Kidney (tissue), 14 donors: ENCODE data around the gene UNC45A. TPM values are rescaled to one million over a fixed set of nuclear protein-coding genes. Genes with fewer than 3 reads are reported as not detected.
"Not testable (repeated sequence)": the region's sequence is repeated elsewhere in the genome, so short reads cannot be mapped to it uniquely, and the experiment has no call there.

Experiments used
- DNase-seq, 5 donors: peaks; one replicate each; pipeline ENCODE4 v3.0.0-alpha.2; 2013 to 2020
- FAIRE-seq: peaks from 2 replicates; lab custom pipeline; 2012; peaks lifted over from hg19 to GRCh38; lab: Jason Lieb, UNC
- H3K27ac ChIP-seq, 2 donors: one replicate each; pipeline ENCODE4 v1.7.0; 2013; ENCODE audit warnings: low read depth in 2 of 2, low read length in 2 of 2, inconsistent platforms in 1 of 2
- H3K27me3 ChIP-seq: one replicate; pipeline ENCODE4 v1.7.1; 2013; ENCODE audit warnings: low read length, inconsistent platforms; ENCODE audit not compliant: control insufficient read depth, insufficient read depth
- H3K36me3 ChIP-seq, 3 donors: one replicate each; pipeline versions ENCODE4 v1.7.0 to v1.7.1; 2013; ENCODE audit warnings: low read length in 3 of 3, control low read depth in 1 of 3, inconsistent platforms in 1 of 3; ENCODE audit not compliant: insufficient read depth in 3 of 3, control insufficient read depth in 2 of 3
- H3K4me1 ChIP-seq, 3 donors: one replicate each; pipeline versions ENCODE4 v1.7.0 to v1.7.1; 2013; ENCODE audit warnings: low read length in 3 of 3, inconsistent platforms in 1 of 3, low read depth in 1 of 3; ENCODE audit not compliant: control insufficient read depth in 2 of 3, insufficient read depth in 2 of 3
- H3K4me3 ChIP-seq, 3 donors: one replicate each; pipeline versions ENCODE4 v1.7.0 to v1.8.1; 2013; ENCODE audit warnings: low read length in 3 of 3, control low read depth in 1 of 3, inconsistent platforms in 1 of 3
- H3K9ac ChIP-seq, 3 donors: one replicate each; pipeline versions ENCODE4 v1.7.0 to v1.7.1; 2013; ENCODE audit warnings: low read length in 3 of 3, control low read depth in 1 of 3, inconsistent platforms in 1 of 3
- H3K9me3 ChIP-seq, 3 donors: one replicate each; pipeline versions ENCODE4 v1.7.0 to v1.7.1; 2013; ENCODE audit warnings: low read length in 3 of 3, control low read depth in 1 of 3, inconsistent platforms in 1 of 3; ENCODE audit not compliant: control insufficient read depth in 2 of 3, insufficient read depth in 1 of 3
- CTCF ChIP-seq: IDR thresholded peaks from 3 replicates; pipeline ENCODE4 v1.5.1; 2012; ENCODE audit warnings: mild to moderate bottlenecking, moderate library complexity, borderline replicate concordance; ENCODE audit not compliant: insufficient read depth; ENCODE audit errors: extremely low read depth
- intact Hi-C: fragments of 100-400 bp; cut with DNase I; formaldehyde crosslinking; loops from one replicate; pipeline ENCODE4 v1.11.1; 2022
- polyA plus RNA-seq: library from polyadenylated mRNA; stranded (reverse); fragments of 350-450 nt; fragmentation: Illumina TruSeq; extraction: RNeasy Lipid Tissue Mini Kit (QIAGEN cat#74804); gene quantifications from one replicate; pipeline ENCODE4 v1.2.3, GENCODE V29; 2014; ENCODE audit warnings: low read depth, low replicate concordance; ENCODE audit not compliant: insufficient read depth
- total RNA-seq: library from RNA; stranded (reverse); fragmentation: NEBNext Ultra II Directional; extraction: Animal tissue kit (Norgen Biotek cat#: 25700); gene quantifications from one replicate; pipeline ENCODE4 v1.2.1, GENCODE V29; 2021
- donor health status: control.
- donor health status: control.
- donor health status: control.
- donor health status: control.
- donor health status: control.
- donor health status: DM: yes; HTN: yes; CAD: no.
- donor health status: Normal renal cell carcinoma (clear cell type).

UNC45A gene
- total and polyA plus RNA-seq, 2 donors from 2014 or later = 48.9 to 62.8 TPM

- no peak overlapping the region for H3K27ac ChIP-seq
- peaks cover 0 to 4% (median 4%) of the 10 kb centered on the region in 3 donors for H3K36me3 ChIP-seq
- no peak for TF ChIP-seq CTCF
- no peaks in the 10 kb centered on the region for H3K27me3 ChIP-seq
- H3K4me1 ChIP-seq = no peaks in the 10 kb centered on the region
- no peak for FAIRE-seq
- peak in 3 of 5 donors; percentile 72 to 77 (median 76) for DNase-seq
- no peaks in the 10 kb centered on the region for H3K9me3 ChIP-seq
- no peak overlapping the region for H3K9ac ChIP-seq
- no peak overlapping the region for H3K4me3 ChIP-seq
- intact Hi-C loops = no loop called here
Measured at GRCh38 chr15:90895571-90896117, 39.4 kb upstream of the UNC45A start.

DNA sequence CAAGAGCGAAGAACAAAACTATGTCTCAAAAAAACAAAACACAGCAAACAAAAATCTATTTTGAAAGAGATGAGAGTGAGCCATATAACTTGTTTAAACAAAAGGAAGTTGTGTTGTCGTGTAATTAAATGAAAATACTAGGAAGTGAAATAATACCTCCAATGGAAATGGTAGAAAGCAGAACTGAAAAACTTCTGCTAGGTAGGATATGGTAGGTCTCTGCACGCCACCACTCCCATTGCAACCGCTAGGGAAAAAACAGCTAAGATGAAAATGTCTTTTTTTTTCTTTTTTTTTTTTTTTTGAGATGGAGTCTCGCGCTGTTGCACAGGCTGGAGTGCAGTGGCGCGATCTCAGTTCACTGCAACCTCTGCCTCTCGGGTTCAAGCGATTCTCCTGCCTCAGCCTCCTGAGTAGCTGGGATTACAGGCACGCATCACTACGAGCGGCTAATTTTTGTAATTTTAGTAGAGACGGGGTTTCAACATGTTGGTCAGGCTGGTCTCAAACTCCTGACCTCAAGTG is 37.9 kb upstream of the UNC45A start:
- intact Hi-C loops, H3K27ac ChIP-seq, H3K4me3 ChIP-seq, H3K9ac ChIP-seq, H3K4me1 ChIP-seq, FAIRE-seq, H3K36me3 ChIP-seq, H3K27me3 ChIP-seq, DNase-seq, H3K9me3 ChIP-seq: not testable (repeated sequence)

- no peak for TF ChIP-seq CTCF
- intact Hi-C loops = no loop called here
- Histone ChIP-seq H3K36me3 (peaks cover 0 to 14% (median 12%) of the 10 kb centered on the region in 3 donors), H3K4me3 (peak overlapping the region in 2 of 3 donors; percentile 73 to 74), H3K4me1 (peaks cover 0 to 13% (median 13%) of the 10 kb centered on the region in 3 donors), H3K27me3 (no peaks in the 10 kb centered on the region), H3K9ac (peak overlapping the region in 2 of 3 donors; percentile 54 to 95), H3K27ac (peak overlapping the region; percentile 92 to 93), H3K9me3 (no peaks in the 10 kb centered on the region)
- DNase-seq = peak in 3 of 5 donors; percentile 41 to 52 (median 43)
- FAIRE-seq = no peak
Measured at GRCh38 chr15:90901175-90902039, 33.7 kb upstream of the UNC45A start.
